ENCODE measurements around the gene GDI1.

Gene GDI1

DNA sequence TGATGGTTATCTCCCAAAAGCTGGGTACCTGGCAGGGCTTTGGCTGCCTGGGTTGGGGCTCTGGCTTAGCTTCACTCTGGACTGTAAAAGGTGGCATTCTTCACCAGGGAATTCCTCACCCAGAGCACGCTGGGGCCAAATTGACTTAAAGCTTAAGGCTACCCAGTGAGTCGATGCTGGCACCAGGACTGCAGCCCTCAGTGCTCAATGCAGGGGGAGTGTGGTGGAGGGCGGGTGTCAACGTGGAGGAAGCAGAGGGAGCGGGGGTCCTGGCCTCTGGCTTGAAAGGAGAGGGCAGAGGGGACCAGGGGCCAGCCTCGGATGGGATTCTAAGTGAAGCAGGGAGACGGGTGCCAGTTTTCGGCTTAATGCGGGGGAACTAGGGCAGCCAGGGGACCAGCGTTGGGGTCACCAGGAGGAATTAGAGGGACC lies 6.5 kb downstream of the GDI1 start:
- peak overlapping the region; percentile 54; the same call in 1 of the 2 replicates for H3K4me3 ChIP-seq (ENCODE audit: low read length)
- peaks cover 26% of the 10 kb centered on the region for H3K36me3 ChIP-seq (ENCODE audit: insufficient read depth, low read depth, low read length)
- H3K9me3 ChIP-seq (ENCODE audit: insufficient read depth, low read depth, low read length) = no peaks in the 10 kb centered on the region
- H3K27ac ChIP-seq (ENCODE audit: low read length) = no peak overlapping the region
- no peaks in the 10 kb centered on the region for H3K4me1 ChIP-seq (ENCODE audit: insufficient read depth, low read length)
- H3K9ac ChIP-seq (ENCODE audit: low read depth, low read length) = no peak overlapping the region; the same call in 1 of the 2 replicates
- no peaks in the 10 kb centered on the region for H3K27me3 ChIP-seq (ENCODE audit: insufficient read depth, low read length)

DNA sequence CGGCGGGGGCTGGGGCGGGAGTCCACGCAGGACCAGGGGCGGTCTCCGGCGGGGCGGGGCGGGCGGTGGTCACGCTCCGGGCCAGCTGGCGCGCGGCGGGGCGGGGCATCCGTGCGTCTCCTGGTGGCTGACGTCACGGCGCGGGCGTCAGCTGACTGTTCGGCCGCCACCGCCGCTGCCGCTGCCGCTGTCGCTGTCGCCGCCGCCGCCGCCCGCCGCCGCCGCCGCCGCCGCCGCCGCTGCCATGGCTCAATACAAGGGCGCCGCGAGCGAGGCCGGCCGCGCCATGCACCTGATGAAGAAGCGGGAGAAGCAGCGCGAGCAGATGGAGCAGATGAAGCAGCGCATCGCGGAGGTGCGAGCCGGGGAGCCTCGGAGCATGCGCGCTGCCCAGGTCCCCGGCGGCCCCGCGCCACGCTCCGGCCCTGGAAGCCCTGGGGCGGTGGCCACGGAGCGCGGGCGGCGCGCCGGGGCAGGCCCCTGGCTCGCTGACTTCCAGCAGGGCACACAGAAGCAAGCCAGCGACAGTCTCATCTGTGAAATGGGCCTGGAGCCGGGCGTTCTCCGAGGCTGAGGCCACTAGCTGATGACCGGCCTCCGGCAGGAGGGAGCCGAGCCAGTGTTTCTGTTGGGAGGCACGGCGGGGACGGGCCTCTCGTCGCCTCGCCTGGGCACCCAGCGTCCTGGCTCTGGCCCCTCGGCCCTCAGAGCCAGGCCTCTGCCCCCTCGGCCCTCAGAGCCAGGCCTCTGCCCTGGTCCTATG lies 7.2 kb downstream of the GDI1 start, which contains the start of gene FAM50A:
FAM50A (plus strand) TSS at position 150 of the 763 bp plus-strand sequence; CDS start at position 245, 95 bp downstream.
- no peaks in the 10 kb centered on the region for H3K9me3 ChIP-seq (ENCODE audit: insufficient read depth, low read depth, low read length)
- peak within 1 kb of the TSS; percentile 63 for H3K4me3 ChIP-seq (ENCODE audit: low read length)
- no peaks in the 10 kb centered on the region for H3K27me3 ChIP-seq (ENCODE audit: insufficient read depth, low read length)
- H3K9ac ChIP-seq (ENCODE audit: low read depth, low read length) = peak within 1 kb of the TSS; percentile 67; the same call in 1 of the 2 replicates
- H3K27ac ChIP-seq (ENCODE audit: low read length) = no peak within 1 kb of the TSS
- no peaks in the 10 kb centered on the region for H3K4me1 ChIP-seq (ENCODE audit: insufficient read depth, low read length)
- peaks cover 24% of the 10 kb centered on the region; the same call in 1 of the 2 replicates for H3K36me3 ChIP-seq (ENCODE audit: insufficient read depth, low read depth, low read length)

DNA sequence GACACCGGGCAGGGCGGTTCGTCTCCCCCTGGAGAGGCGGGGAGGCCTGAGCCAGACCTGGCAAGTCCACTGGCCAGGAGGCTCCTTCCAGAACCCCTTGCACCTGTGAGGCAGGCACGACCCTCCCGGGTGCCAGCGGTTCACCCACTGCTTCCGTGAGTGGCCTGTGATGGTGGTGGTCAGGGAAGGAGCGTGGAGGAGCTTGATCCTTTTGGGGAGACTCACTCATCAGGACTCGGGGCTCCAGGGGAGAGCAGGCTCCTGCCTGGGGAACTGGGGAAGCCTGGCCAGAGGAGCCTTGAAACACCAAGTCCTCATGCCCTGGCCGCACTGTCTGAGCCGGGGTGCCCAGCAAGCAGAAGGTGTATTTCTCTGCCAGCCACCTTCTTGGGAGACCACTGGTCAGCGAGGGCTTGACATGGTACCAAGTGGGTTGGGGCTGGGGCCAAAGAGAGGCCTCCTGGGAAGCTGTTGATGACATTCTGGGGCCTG lies 7.8 kb downstream of the GDI1 start:
- H3K27me3 ChIP-seq (ENCODE audit: insufficient read depth, low read length) = no peaks in the 10 kb centered on the region
- H3K9ac ChIP-seq (ENCODE audit: low read depth, low read length) = peak overlapping the region; percentile 67; the same call in 1 of the 2 replicates
- peak overlapping the region; percentile 63 for H3K4me3 ChIP-seq (ENCODE audit: low read length)
- H3K4me1 ChIP-seq (ENCODE audit: insufficient read depth, low read length) = no peaks in the 10 kb centered on the region
- no peaks in the 10 kb centered on the region for H3K9me3 ChIP-seq (ENCODE audit: insufficient read depth, low read depth, low read length)
- no peak overlapping the region for H3K27ac ChIP-seq (ENCODE audit: low read length)
- peaks cover 28% of the 10 kb centered on the region; the same call in 1 of the 2 replicates for H3K36me3 ChIP-seq (ENCODE audit: insufficient read depth, low read depth, low read length)

DNA sequence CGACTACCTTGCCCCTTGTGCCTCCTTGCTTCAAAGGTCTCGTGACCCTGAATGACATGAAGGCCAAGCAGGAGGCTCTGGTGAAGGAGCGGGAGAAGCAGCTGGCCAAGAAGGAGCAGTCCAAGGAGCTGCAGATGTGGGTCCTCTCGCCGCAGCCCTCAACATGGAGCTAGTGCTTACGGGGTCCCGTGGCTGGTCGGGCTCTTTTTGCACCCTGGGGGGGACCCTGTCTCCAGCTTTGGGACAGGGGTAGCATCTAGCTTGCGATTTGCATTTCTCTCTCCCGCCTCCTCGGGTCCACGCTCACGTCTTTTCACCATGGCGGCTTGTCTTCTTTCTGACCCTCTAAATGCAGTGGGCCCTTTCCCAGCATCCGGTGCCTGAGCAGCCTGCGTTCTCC lies 8.8 kb downstream of the GDI1 start:
- H3K27me3 ChIP-seq (ENCODE audit: insufficient read depth, low read length) = no peaks in the 10 kb centered on the region
- H3K9ac ChIP-seq (ENCODE audit: low read depth, low read length) = no peak overlapping the region
- no peak overlapping the region for H3K27ac ChIP-seq (ENCODE audit: low read length)
- no peaks in the 10 kb centered on the region for H3K4me1 ChIP-seq (ENCODE audit: insufficient read depth, low read length)
- H3K36me3 ChIP-seq (ENCODE audit: insufficient read depth, low read depth, low read length) = peaks cover 21% of the 10 kb centered on the region; the same call in 1 of the 2 replicates
- no peak overlapping the region for H3K4me3 ChIP-seq (ENCODE audit: low read length)
- H3K9me3 ChIP-seq (ENCODE audit: insufficient read depth, low read depth, low read length) = no peaks in the 10 kb centered on the region

DNA sequence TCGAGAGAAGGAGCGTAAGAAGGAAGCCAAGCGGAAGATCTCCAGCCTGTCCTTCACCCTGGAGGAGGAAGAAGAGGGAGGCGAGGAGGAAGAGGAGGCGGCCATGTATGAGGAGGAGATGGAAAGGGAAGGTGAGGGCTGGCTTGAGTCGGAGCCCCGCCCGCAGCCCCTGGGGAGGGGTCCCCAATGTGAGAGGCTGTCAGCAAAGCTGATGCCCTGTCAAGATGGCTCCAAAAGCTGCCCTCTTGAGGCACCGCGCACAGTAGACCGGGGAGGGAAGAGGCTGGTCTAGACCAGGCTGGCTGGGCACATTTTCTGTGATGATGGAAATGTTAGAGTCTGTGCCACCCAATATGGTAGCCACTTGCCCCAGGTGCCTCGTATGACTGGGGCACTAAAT lies 9.5 kb downstream of the GDI1 start:
- H3K9ac ChIP-seq (ENCODE audit: low read depth, low read length) = no peak overlapping the region
- H3K27ac ChIP-seq (ENCODE audit: low read length) = no peak overlapping the region
- H3K9me3 ChIP-seq (ENCODE audit: insufficient read depth, low read depth, low read length) = no peaks in the 10 kb centered on the region
- H3K36me3 ChIP-seq (ENCODE audit: insufficient read depth, low read depth, low read length) = peaks cover 17% of the 10 kb centered on the region; the same call in 1 of the 2 replicates
- H3K27me3 ChIP-seq (ENCODE audit: insufficient read depth, low read length) = no peaks in the 10 kb centered on the region
- no peak overlapping the region for H3K4me3 ChIP-seq (ENCODE audit: low read length)
- H3K4me1 ChIP-seq (ENCODE audit: insufficient read depth, low read length) = no peaks in the 10 kb centered on the region

DNA sequence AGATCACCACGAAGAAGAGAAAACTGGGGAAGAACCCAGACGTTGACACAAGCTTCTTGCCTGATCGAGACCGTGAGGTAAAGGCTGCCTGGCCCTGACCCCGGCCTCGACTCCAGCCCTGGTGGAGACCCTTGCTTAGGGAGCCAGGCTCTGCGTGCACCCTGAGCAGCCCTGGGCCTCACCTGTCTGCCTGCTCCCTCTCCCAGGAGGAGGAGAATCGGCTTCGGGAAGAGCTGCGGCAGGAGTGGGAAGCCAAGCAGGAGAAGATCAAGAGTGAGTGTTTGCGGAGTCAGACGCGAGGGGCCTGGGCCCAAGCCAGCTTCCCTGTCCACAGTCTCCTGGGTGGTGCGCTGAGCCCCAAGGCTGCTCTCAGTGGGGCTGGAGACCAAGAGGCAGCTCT lies 11.5 kb downstream of the GDI1 start:
- Histone ChIP-seq H3K27ac (ENCODE audit: low read length) (no peak overlapping the region), H3K9ac (ENCODE audit: low read depth, low read length) (no peak overlapping the region), H3K27me3 (ENCODE audit: insufficient read depth, low read length) (no peaks in the 10 kb centered on the region), H3K36me3 (ENCODE audit: insufficient read depth, low read depth, low read length) (0 out of 2 replicates have a peak, but pooled peaks cover 8% of the 10 kb centered on the region), H3K9me3 (ENCODE audit: insufficient read depth, low read depth, low read length) (no peaks in the 10 kb centered on the region), H3K4me1 (ENCODE audit: insufficient read depth, low read length) (no peaks in the 10 kb centered on the region), H3K4me3 (ENCODE audit: low read length) (no peak overlapping the region)

DNA sequence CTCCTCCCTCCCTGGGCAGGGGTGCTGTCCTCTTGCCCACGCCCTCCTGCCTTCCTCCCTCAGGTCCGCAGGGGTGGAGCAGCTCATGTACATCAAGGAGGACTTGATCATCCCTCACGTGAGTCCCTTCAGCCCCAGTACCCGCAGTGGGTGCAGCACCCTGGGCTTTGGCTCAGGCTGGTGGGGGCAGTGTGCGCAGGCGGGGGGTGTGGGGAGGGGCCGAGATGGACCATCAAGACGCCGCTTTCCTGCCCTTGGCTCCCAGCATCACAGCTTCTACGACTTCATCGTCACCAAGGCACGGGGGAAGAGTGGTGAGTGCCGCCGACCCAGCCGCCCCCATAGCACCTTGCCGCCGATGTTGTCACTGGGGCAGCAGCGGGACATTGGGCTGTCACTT lies 12.7 kb downstream of the GDI1 start:
- H3K9ac ChIP-seq (ENCODE audit: low read depth, low read length) = no peak overlapping the region
- H3K4me1 ChIP-seq (ENCODE audit: insufficient read depth, low read length) = no peaks in the 10 kb centered on the region
- H3K9me3 ChIP-seq (ENCODE audit: insufficient read depth, low read depth, low read length) = no peaks in the 10 kb centered on the region
- H3K4me3 ChIP-seq (ENCODE audit: low read length) = no peak overlapping the region
- H3K36me3 ChIP-seq (ENCODE audit: insufficient read depth, low read depth, low read length) = 0 out of 2 replicates have a peak, but pooled peaks cover 8% of the 10 kb centered on the region
- H3K27ac ChIP-seq (ENCODE audit: low read length) = no peak overlapping the region
- H3K27me3 ChIP-seq (ENCODE audit: insufficient read depth, low read length) = no peaks in the 10 kb centered on the region

DNA sequence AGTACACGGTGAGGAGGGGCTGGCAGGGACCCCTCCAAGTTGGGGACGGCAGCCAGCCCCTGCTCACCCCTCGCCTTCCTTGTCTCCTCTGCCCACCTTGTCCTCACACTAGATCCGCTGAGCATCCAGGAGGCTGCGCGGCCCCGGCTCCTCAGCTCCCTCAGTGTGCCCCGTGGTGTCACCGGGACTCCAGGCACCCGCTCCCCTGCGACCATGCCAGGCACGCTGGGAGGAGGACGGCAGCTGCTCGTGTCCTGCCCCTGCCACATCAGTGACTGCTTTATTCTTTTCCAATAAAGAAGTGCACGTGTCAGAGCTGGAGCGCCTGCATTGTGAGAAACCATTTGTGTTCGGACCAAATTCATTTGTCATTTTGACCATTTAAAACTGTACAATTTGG lies 13.4 kb downstream of the GDI1 start:
- Histone ChIP-seq H3K27me3 (ENCODE audit: insufficient read depth, low read length) (no peaks in the 10 kb centered on the region), H3K36me3 (ENCODE audit: insufficient read depth, low read depth, low read length) (0 out of 2 replicates have a peak, but pooled peaks cover 8% of the 10 kb centered on the region)

DNA sequence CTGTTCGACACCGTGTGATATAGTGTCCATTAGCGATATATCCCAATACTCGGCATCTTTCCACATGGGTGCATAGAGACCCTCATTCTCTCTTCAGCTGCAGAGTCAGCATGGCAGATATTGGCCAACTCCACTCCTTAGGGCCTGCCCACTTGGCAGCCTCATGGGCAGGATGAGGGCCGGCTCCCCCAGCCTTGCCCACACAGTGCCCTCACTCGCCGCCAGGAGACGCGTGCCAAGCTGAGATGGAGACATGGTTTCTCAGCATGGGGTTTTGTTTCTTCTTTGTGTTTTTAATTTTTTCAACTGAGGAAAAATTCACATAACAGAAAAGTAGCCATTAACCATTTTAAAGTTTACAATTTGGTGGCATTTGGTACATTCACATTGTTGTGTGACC lies 15.9 kb downstream of the GDI1 start:
- Histone ChIP-seq H3K4me3 (ENCODE audit: low read length) (no peak overlapping the region), H3K36me3 (ENCODE audit: insufficient read depth, low read depth, low read length) (0 out of 2 replicates have a peak, but pooled peaks cover 8% of the 10 kb centered on the region), H3K27me3 (ENCODE audit: insufficient read depth, low read length) (peaks cover 5% of the 10 kb centered on the region), H3K27ac (ENCODE audit: low read length) (no peak overlapping the region), H3K4me1 (ENCODE audit: insufficient read depth, low read length) (no peaks in the 10 kb centered on the region), H3K9ac (ENCODE audit: low read depth, low read length) (no peak overlapping the region), H3K9me3 (ENCODE audit: insufficient read depth, low read depth, low read length) (no peaks in the 10 kb centered on the region)

More for the DNA sequence above, 13.4 kb downstream of the GDI1 start:
- Histone ChIP-seq H3K9ac (ENCODE audit: low read depth, low read length) (no peak overlapping the region), H3K4me1 (ENCODE audit: insufficient read depth, low read length) (no peaks in the 10 kb centered on the region), H3K4me3 (ENCODE audit: low read length) (no peak overlapping the region), H3K27ac (ENCODE audit: low read length) (no peak overlapping the region), H3K9me3 (ENCODE audit: insufficient read depth, low read depth, low read length) (no peaks in the 10 kb centered on the region)

DNA sequence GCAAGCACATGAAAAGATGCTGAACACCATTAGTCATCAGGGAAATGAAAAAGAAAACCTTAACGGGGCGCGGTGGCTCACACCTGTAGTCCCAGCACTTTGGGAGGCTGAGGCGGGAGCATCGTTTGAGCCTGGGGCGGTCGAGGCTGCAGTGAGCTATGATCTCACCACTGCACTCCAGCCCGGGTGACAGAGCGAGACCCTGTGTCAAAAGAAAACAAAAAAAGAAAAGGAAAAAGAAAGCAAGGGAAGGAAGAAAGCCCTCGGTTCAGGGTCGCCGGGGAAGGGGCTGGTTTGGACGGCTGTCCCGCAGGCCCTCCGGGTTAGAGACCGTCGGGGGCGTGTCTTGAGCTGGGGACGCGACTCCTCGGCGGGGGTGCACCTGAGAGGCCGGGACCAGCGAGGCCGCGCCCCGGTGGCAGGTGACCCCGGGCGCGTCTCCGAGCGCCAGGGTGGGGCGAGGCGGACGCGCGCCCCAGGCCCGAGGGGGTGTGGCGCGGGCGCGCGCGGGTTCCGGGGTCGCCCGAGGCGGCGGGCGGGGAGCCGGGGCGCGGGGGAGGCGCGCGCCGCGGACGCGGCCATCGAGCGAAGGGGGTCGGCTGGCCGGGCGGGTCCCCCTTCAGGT lies 20.6 kb downstream of the GDI1 start:
- Histone ChIP-seq H3K4me1 (ENCODE audit: insufficient read depth, low read length) (no peaks in the 10 kb centered on the region), H3K9me3 (ENCODE audit: insufficient read depth, low read depth, low read length) (no peaks in the 10 kb centered on the region), H3K27ac (ENCODE audit: low read length) (no peak overlapping the region), H3K36me3 (ENCODE audit: insufficient read depth, low read depth, low read length) (no peaks in the 10 kb centered on the region), H3K4me3 (ENCODE audit: low read length) (peak overlapping the region; percentile 45; the same call in 1 of the 2 replicates), H3K9ac (ENCODE audit: low read depth, low read length) (no peak overlapping the region), H3K27me3 (ENCODE audit: insufficient read depth, low read length) (peaks cover 5% of the 10 kb centered on the region)

DNA sequence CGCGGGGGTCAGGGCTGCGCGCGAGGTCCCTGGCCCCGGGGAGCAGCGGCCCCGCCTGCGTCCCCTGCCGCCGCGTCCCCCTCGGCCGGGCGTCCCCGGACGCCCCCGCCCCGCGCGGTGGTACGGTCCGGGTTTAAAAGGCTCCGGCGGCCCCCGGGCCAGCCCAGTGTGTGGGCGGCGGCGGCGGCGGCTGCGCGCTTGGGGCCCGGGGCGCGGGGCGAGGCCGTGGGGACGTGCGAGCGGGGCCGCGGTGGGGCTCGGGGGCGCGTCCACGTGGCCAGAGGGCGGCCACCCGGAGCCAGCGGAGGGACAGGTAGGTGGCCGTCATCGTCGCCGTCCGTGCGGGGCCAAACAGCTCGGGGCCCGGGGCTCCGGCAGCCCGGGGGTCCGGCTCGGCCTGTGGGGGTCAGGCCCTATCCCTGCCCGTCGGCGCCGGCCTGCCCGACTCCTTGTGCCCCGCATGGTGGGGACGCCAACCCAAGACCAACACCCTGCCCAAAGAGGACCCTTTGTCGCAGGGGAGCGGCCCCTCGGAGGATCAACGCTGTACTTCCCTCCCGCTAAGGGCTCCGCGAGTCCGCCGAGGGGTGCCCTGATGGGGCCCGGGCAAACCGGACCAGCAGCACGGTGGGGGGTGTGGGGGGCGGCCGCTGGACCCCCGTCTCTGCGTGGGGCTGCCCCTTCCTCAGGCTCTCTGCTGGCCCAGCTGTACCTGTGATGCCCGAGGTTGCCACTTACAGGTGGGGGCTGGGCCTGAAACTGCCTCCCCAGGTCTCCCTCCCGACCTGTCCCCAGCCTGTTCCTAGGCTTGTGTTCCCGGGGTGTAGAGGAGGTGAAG lies 21.4 kb downstream of the GDI1 start, which contains the start of gene PLXNA3:
PLXNA3 (plus strand) TSS at position 166 of the 838 bp plus-strand sequence. CDS start 1,903 bp downstream, outside the sequence.
- Histone ChIP-seq H3K36me3 (ENCODE audit: insufficient read depth, low read depth, low read length) (no peaks in the 10 kb centered on the region), H3K27me3 (ENCODE audit: insufficient read depth, low read length) (peaks cover 5% of the 10 kb centered on the region), H3K9ac (ENCODE audit: low read depth, low read length) (peak within 1 kb of the TSS; percentile 21; the same call in 1 of the 2 replicates), H3K4me3 (ENCODE audit: low read length) (peak within 1 kb of the TSS; percentile 66), H3K9me3 (ENCODE audit: insufficient read depth, low read depth, low read length) (no peaks in the 10 kb centered on the region), H3K4me1 (ENCODE audit: insufficient read depth, low read length) (no peaks in the 10 kb centered on the region), H3K27ac (ENCODE audit: low read length) (no peak within 1 kb of the TSS)
